Pancreas (tissue), 10 donors: ENCODE results near the gene CALN1. TPM values are rescaled to one million over a fixed set of nuclear protein-coding genes. Genes with fewer than 3 reads are reported as not detected.

Experiments used
- ATAC-seq, 4 donors: fragments of 200-7000 bp; cut with Tn5 transposase; one replicate each; pipeline versions ENCODE4 v1.8.0 to v1.9.1; 2020; ENCODE audit warnings: mild to moderate bottlenecking in 4 of 4, moderate library complexity in 4 of 4
- DNase-seq, 6 donors: peaks; one replicate each; pipeline ENCODE4 v3.0.0-alpha.2; 2020
- FAIRE-seq: peaks from 2 replicates; lab custom pipeline; 2012; peaks lifted over from hg19 to GRCh38; lab: Jason Lieb, UNC
- H3K27ac ChIP-seq, 4 donors: fragments of 200-600 bp; sonication (generic); 1 replicate in 3 of 4; 2 replicates in 1 of 4; pipeline versions ENCODE4 v1.5.0 to v1.8.0; 2020
- H3K27me3 ChIP-seq, 4 donors: fragments of 200-600 bp; one replicate each; pipeline ENCODE4 v1.8.0; 2021
- H3K36me3 ChIP-seq, 3 donors: fragments of 200-600 bp; sonication (generic) in 1 of 3; one replicate each; pipeline versions ENCODE4 v1.5.0 to v1.8.0; 2020 to 2021
- H3K4me1 ChIP-seq, 3 donors: fragments of 200-600 bp; one replicate each; pipeline ENCODE4 v1.8.0; 2021
- H3K4me3 ChIP-seq, 4 donors: fragments of 200-600 bp; sonication (generic) in 2 of 4; one replicate each; pipeline versions ENCODE4 v1.5.0 to v1.8.0; 2020 to 2021
- H3K9me3 ChIP-seq, 4 donors: fragments of 200-600 bp; one replicate each; pipeline ENCODE4 v1.8.0; 2021
- WGBS, 2 donors: extraction: QIAGEN DNeasy Blood & Tissue Kit; methylation state at CpG; one replicate each; pipeline ENCODE4 v1.1.7; 2013; 5-methylcytosine and 5-hydroxymethylcytosine counted together
- intact Hi-C, 3 donors: fragments of 100-400 bp; cut with DNase I; formaldehyde crosslinking; loops; one replicate each; pipeline versions ENCODE4 v1.11.1 to v1.14.2; 2022
- polyA plus RNA-seq, 2 donors: library from polyadenylated mRNA; stranded (reverse); fragments of 200-250 nt; gene quantifications; one replicate each; pipeline ENCODE4 v1.2.3, GENCODE V29; 2013
- total RNA-seq, 6 donors: library from RNA; stranded (reverse); fragmentation: NEBNext Ultra II Directional in 4 of 6; extraction: Animal tissue kit (Norgen Biotek cat#: 25700) in 4 of 6; gene quantifications; one replicate each; pipeline versions ENCODE4 v1.2.1 to v1.2.4, GENCODE V29; 2021 to 2023
- TF ChIP-seq, protein P1 (sequence below), 4 donors: fragments of 200-600 bp; sonication (generic) in 3 of 4; IDR thresholded peaks; one replicate each; pipeline versions ENCODE4 v1.5.0 to v1.8.0; 2021; ENCODE audit warnings: antibody characterized with exemption in 4 of 4
- donor health status: healthy with polysubstance abuse.
- donor health status: DM: no; HTN: no; CAD: no; lungs with moderate emphysema.
- donor health status: DM: no; HTN: no; CAD: no.
- donor health status: control.
- donor health status: control.
- donor health status: Bipolar disorder and iron deficiency.
- donor health status: DM: yes; HTN: yes; CAD: no.
- donor health status: DM: no; HTN: no; CAD: no.
- donor health status: DM: no; HTN: no; CAD: no.
- donor health status: DM: yes; HTN: yes; CAD: no.

The CALN1 gene
- total and polyA plus RNA-seq, 8 donors = 0.39 to 18.4 (median 1.5) TPM

DNA sequence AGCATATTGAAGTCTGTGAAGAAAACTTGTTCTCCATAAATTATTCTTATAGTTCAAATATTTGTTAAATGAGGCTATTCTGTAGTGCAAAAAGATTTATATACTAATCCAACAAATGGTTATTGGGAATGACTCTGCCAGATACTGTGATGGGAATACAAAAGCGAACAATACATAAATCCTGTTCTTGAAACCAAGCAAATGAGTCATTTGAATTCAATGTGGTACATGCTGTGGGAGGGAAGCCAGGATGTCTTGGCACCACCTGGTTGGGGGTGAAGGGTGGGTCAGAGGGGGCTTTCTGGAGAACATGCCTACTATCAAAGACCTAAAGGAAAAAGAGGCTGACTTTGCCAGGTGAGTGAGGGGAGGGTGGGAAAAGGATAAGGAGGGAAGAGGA is 594.2 kb downstream of the CALN1 start:
- H3K4me1 ChIP-seq = no peaks in the 10 kb centered on the region
- H3K27ac ChIP-seq = no peak overlapping the region
- H3K36me3 ChIP-seq = no peaks in the 10 kb centered on the region
- 93% methylated on average over 1 of the region's 1 CpG for WGBS, 2 donors
- intact Hi-C loops = no loop called here
- no peak for DNase-seq
- ATAC-seq = no peak
- FAIRE-seq = no peak
- H3K27me3 ChIP-seq = no peaks in the 10 kb centered on the region
- no peaks in the 10 kb centered on the region for H3K9me3 ChIP-seq
- no peak overlapping the region for H3K4me3 ChIP-seq
- TF ChIP-seq, protein P1, sequence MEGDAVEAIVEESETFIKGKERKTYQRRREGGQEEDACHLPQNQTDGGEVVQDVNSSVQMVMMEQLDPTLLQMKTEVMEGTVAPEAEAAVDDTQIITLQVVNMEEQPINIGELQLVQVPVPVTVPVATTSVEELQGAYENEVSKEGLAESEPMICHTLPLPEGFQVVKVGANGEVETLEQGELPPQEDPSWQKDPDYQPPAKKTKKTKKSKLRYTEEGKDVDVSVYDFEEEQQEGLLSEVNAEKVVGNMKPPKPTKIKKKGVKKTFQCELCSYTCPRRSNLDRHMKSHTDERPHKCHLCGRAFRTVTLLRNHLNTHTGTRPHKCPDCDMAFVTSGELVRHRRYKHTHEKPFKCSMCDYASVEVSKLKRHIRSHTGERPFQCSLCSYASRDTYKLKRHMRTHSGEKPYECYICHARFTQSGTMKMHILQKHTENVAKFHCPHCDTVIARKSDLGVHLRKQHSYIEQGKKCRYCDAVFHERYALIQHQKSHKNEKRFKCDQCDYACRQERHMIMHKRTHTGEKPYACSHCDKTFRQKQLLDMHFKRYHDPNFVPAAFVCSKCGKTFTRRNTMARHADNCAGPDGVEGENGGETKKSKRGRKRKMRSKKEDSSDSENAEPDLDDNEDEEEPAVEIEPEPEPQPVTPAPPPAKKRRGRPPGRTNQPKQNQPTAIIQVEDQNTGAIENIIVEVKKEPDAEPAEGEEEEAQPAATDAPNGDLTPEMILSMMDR (IDR thresholded peaks at IDR 0.05) = no peak

DNA sequence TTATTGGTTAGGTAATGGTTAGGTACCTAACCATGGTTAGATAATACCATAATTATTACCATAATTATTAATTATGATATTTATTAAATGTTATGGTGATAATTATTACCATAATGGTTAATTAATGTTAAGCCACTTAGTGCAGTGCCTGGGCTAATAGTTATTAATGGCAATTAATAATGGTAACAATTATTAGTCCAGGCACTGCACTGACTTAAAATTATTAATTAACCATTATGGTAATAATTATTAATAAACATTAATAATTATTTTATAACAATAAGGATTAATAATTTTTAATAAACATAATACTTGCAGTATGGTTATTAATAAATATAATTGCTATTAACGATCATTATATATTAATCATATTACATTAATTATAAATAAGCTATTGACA is 604.0 kb downstream of the CALN1 start:
- Histone ChIP-seq H3K27me3 (no peaks in the 10 kb centered on the region), H3K27ac (no peak overlapping the region), H3K36me3 (no peaks in the 10 kb centered on the region), H3K4me3 (no peak overlapping the region), H3K4me1 (no peaks in the 10 kb centered on the region), H3K9me3 (no peaks in the 10 kb centered on the region)
- no peak for ATAC-seq
- intact Hi-C loops = no loop called here
- 86 to 90% methylated on average over 1 of the region's 1 CpG for WGBS, 2 donors
- TF ChIP-seq, protein P1 (IDR thresholded peaks at IDR 0.05) = no peak
- DNase-seq = no peak
- FAIRE-seq = no peak

DNA sequence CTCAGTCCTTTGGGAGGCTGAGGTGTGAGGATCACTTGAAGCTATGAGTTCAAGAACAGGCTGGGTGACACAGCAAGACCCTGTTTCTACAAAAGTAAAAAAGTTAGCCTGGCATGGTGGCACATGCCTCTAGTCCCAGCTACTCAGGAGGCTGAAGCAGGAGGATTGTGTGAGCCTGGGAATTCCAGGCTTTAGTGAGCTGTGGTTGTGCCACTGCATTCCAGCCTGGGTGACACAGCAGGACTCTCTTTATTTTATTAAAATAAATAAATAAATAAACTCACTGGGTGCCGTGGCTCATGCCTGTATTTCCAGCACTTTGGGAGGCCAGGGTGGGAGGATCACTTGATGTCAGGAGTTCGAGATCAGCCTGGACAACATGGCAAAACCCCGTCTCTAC is 607.9 kb downstream of the CALN1 start:
- 69 to 80% methylated on average over 3 of the region's 3 CpGs for WGBS, 2 donors
- Histone ChIP-seq H3K4me3 (no peak overlapping the region), H3K27ac (no peak overlapping the region), H3K4me1 (no peaks in the 10 kb centered on the region), H3K36me3 (no peaks in the 10 kb centered on the region), H3K9me3 (no peaks in the 10 kb centered on the region), H3K27me3 (no peaks in the 10 kb centered on the region)
- FAIRE-seq = no peak
- no peak for DNase-seq
- intact Hi-C loops = no loop called here
- no peak for ATAC-seq
- TF ChIP-seq, protein P1 (IDR thresholded peaks at IDR 0.05) = no peak

DNA sequence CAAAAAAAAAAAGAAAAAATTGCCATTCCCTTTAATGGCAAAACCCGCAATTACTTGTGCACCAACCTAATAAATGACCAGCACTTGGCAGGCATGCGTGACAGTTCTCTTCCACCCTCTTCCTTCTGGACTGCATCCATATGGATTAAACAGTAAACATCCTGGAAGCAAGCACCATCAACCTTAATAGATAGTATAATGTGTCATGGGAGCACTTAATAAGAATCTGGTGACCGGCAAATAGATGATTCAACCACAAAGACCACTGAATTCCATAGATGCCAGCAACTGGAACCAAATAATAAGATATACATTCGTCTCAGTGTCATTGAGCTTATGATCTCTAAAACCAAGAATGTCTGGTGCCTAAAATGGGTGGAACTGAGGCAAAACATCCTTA is 610.2 kb downstream of the CALN1 start:
- FAIRE-seq = no peak
- H3K9me3 ChIP-seq = no peaks in the 10 kb centered on the region
- 54 to 68% methylated on average over 4 of the region's 4 CpGs for WGBS, 2 donors

DNA sequence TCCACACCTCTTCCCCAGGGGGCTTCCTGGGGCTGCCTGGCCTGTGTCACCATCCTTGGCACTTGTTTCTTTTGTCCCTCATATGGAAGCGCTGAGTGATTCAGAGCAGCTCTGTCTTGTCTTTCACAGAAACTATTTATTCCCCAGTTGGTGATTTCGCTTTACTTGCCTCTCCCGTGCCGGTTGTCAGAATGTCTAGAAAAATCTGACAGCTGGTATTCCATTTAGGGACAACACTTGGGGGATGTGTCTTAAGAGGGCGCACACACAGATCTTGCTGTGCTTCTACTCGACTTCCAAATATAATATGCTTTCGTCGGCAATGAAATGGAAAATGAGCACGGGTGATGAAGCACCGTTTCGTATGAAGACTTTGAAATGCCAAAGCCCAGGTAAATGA is 611.8 kb downstream of the CALN1 start:
- no peaks in the 10 kb centered on the region for H3K36me3 ChIP-seq
- no peak for ATAC-seq
- intact Hi-C loops = no loop called here
- no peaks in the 10 kb centered on the region for H3K4me1 ChIP-seq
- H3K27me3 ChIP-seq = no peaks in the 10 kb centered on the region
- no peak for DNase-seq
- WGBS, 2 donors = 87 to 91% methylated on average over 11 of the region's 11 CpGs
- TF ChIP-seq, protein P1 (IDR thresholded peaks at IDR 0.05) = no peak
- no peak for FAIRE-seq
- H3K9me3 ChIP-seq = no peaks in the 10 kb centered on the region
- H3K27ac ChIP-seq = no peak overlapping the region
- no peak overlapping the region for H3K4me3 ChIP-seq

More for the DNA sequence above, 610.2 kb downstream of the CALN1 start:
- TF ChIP-seq, protein P1 (IDR thresholded peaks at IDR 0.05) = no peak
- Histone ChIP-seq H3K4me1 (no peaks in the 10 kb centered on the region), H3K4me3 (no peak overlapping the region), H3K27me3 (no peaks in the 10 kb centered on the region), H3K36me3 (no peaks in the 10 kb centered on the region), H3K27ac (no peak overlapping the region)
- DNase-seq (no peak), ATAC-seq (no peak)
- intact Hi-C loops = no loop called here
